Dedifferentiated amniotic fluid mesenchymal stem cell (primary cell): ENCODE data around the gene ETV7.

ENCODE experiments used
- DNase-seq: peaks from one replicate; pipeline ENCODE4 v3.0.0-alpha.2; 2016; ENCODE audit errors: extremely low spot score

ETV7 gene

GRCh38 chr6:36323062-36323461 lies 64.4 kb downstream of the ETV7 start:
- no peak for DNase-seq

GRCh38 chr6:36322591-36322990 lies 64.9 kb downstream of the ETV7 start:
- DNase-seq, result no peak

- DNase-seq, result no peak
Observed at GRCh38 chr6:36320475-36320874, 67.0 kb downstream of the ETV7 start.

- DNase-seq, result no peak
Observed at GRCh38 chr6:36319821-36320220, 67.6 kb downstream of the ETV7 start.

GRCh38 chr6:36319436-36319762 lies 68.1 kb downstream of the ETV7 start:
- DNase-seq, result no peak

GRCh38 chr6:36318690-36319435 lies 68.6 kb downstream of the ETV7 start:
- DNase-seq, result no peak

GRCh38 chr6:36317623-36318022 lies 69.8 kb downstream of the ETV7 start:
- no peak for DNase-seq
